HG03521 (cell line): ENCODE results near the gene PTGFRN.
"Not testable (repeated sequence)": the region's sequence is repeated elsewhere in the genome, so short reads cannot be mapped to it uniquely, and the experiment has no call there.

ENCODE experiments used
- ATAC-seq: cut with Tn5 transposase; IDR thresholded peaks from one replicate; pipeline ENCODE4 v1.9.1; 2021; ENCODE audit warnings: mild to moderate bottlenecking, moderate library complexity; ENCODE audit not compliant: unreplicated experiment

The PTGFRN gene

GRCh38 chr1:116909512-116910378 lies at the start of gene PTGFRN:
Gene PTGFRN, plus strand, starts transcription at chr1:116909916. Its CDS starts 288 bp downstream, at chr1:116910204.
- no peak for ATAC-seq

- not testable (repeated sequence) for ATAC-seq
Measured at GRCh38 chr1:116860167-116860566, 49.5 kb upstream of the PTGFRN start.

GRCh38 chr1:116861137-116861536 lies 48.6 kb upstream of the PTGFRN start:
- no peak for ATAC-seq

GRCh38 chr1:116863031-116863430 lies 46.7 kb upstream of the PTGFRN start:
- ATAC-seq = not testable (repeated sequence)

- ATAC-seq = not testable (repeated sequence)
Measured at GRCh38 chr1:116866478-116866877, 43.2 kb upstream of the PTGFRN start.

- ATAC-seq = no peak
Measured at GRCh38 chr1:116868385-116868784, 41.3 kb upstream of the PTGFRN start.

GRCh38 chr1:116869611-116870010 lies 40.1 kb upstream of the PTGFRN start:
- ATAC-seq = no peak

GRCh38 chr1:116870300-116870699 lies 39.4 kb upstream of the PTGFRN start:
- ATAC-seq = no peak

GRCh38 chr1:116871779-116872146 lies 38.0 kb upstream of the PTGFRN start:
- ATAC-seq = no peak

- ATAC-seq = no peak
Measured at GRCh38 chr1:116873680-116874271, 35.9 kb upstream of the PTGFRN start.

GRCh38 chr1:116874733-116875249 lies 34.9 kb upstream of the PTGFRN start:
- no peak for ATAC-seq

GRCh38 chr1:116875391-116875790 lies 34.3 kb upstream of the PTGFRN start:
- no peak for ATAC-seq

- ATAC-seq = not testable (repeated sequence)
Measured at GRCh38 chr1:116875946-116876345, 33.8 kb upstream of the PTGFRN start.

- no peak for ATAC-seq
Measured at GRCh38 chr1:116877141-116877818, 32.4 kb upstream of the PTGFRN start.

GRCh38 chr1:116878804-116879477 lies 30.8 kb upstream of the PTGFRN start:
- no peak for ATAC-seq

- no peak for ATAC-seq
Measured at GRCh38 chr1:116879478-116880133, 30.1 kb upstream of the PTGFRN start.

- ATAC-seq = no peak
Measured at GRCh38 chr1:116880917-116881316, 28.8 kb upstream of the PTGFRN start.

- ATAC-seq = no peak
Measured at GRCh38 chr1:116881879-116882520, 27.7 kb upstream of the PTGFRN start.

- no peak for ATAC-seq
Measured at GRCh38 chr1:116882866-116883265, 26.9 kb upstream of the PTGFRN start.

- no peak for ATAC-seq
Measured at GRCh38 chr1:116886291-116886878, 23.3 kb upstream of the PTGFRN start.
